ENCODE results near the gene SORD. TPM values are rescaled to one million over a fixed set of nuclear protein-coding genes. Genes with fewer than 3 reads are reported as not detected.

Gene SORD
- polyA plus RNA-seq, 1 experiment: 32.0 TPM

- Histone ChIP-seq H3K4me3 (ENCODE audit: low read depth, low read length) (no peak overlapping the region), H3K27ac (ENCODE audit: low read depth, low read length) (no peak overlapping the region), H3K9me3 (ENCODE audit: control insufficient read depth, insufficient read depth, low read length) (no peaks in the 10 kb centered on the region), H3K27me3 (ENCODE audit: control insufficient read depth, insufficient read depth, low read length) (peaks cover 23% of the 10 kb centered on the region)
- no peak for DNase-seq (ENCODE audit: low read depth, low spot score)
- TF ChIP-seq CTCF (IDR thresholded peaks at IDR 0.05; ENCODE audit: low read depth, low read length): no peak
- CTCF ChIA-PET: interaction anchor here (3.2 kb wide), 1 partner anchor 25 kb away, joined by 12 read pairs; no protein-coding TSS in a partner anchor
- POLR2A ChIA-PET: no interaction called here
Measured at GRCh38 chr15:45093013-45093412, 70.0 kb downstream of the SORD start.

- Histone ChIP-seq H3K27me3 (ENCODE audit: control insufficient read depth, insufficient read depth, low read length) (peaks cover 29% of the 10 kb centered on the region), H3K4me3 (ENCODE audit: low read depth, low read length) (no peak overlapping the region), H3K9me3 (ENCODE audit: control insufficient read depth, insufficient read depth, low read length) (no peaks in the 10 kb centered on the region), H3K27ac (ENCODE audit: low read depth, low read length) (no peak overlapping the region)
- TF ChIP-seq CTCF (IDR thresholded peaks at IDR 0.05; ENCODE audit: low read depth, low read length): no peak
- POLR2A ChIA-PET: no interaction called here
- no peak for DNase-seq (ENCODE audit: low read depth, low spot score)
- CTCF ChIA-PET: interaction anchor here (3.2 kb wide), 1 partner anchor 24 kb away, joined by 12 read pairs; no protein-coding TSS in a partner anchor
Measured at GRCh38 chr15:45093622-45094357, 70.8 kb downstream of the SORD start.

GRCh38 chr15:45094358-45094730 is 71.3 kb downstream of the SORD start:
- H3K9me3 ChIP-seq (ENCODE audit: control insufficient read depth, insufficient read depth, low read length): no peaks in the 10 kb centered on the region
- CTCF ChIA-PET: interaction anchor here (3.2 kb wide), 1 partner anchor 24 kb away, joined by 12 read pairs; no protein-coding TSS in a partner anchor
- H3K27ac ChIP-seq (ENCODE audit: low read depth, low read length): no peak overlapping the region
- H3K27me3 ChIP-seq (ENCODE audit: control insufficient read depth, insufficient read depth, low read length): peaks cover 30% of the 10 kb centered on the region
- no peak for DNase-seq (ENCODE audit: low read depth, low spot score)
- H3K4me3 ChIP-seq (ENCODE audit: low read depth, low read length): no peak overlapping the region
- POLR2A ChIA-PET: no interaction called here
- no peak for TF ChIP-seq CTCF (IDR thresholded peaks at IDR 0.05; ENCODE audit: low read depth, low read length)

GRCh38 chr15:45095661-45096060 is 72.7 kb downstream of the SORD start:
- POLR2A ChIA-PET: no interaction called here
- no peak overlapping the region for H3K4me3 ChIP-seq (ENCODE audit: low read depth, low read length)
- no peak overlapping the region for H3K27ac ChIP-seq (ENCODE audit: low read depth, low read length)
- H3K9me3 ChIP-seq (ENCODE audit: control insufficient read depth, insufficient read depth, low read length): no peaks in the 10 kb centered on the region
- H3K27me3 ChIP-seq (ENCODE audit: control insufficient read depth, insufficient read depth, low read length): peaks cover 41% of the 10 kb centered on the region
- no peak for TF ChIP-seq CTCF (IDR thresholded peaks at IDR 0.05; ENCODE audit: low read depth, low read length)
- CTCF ChIA-PET: no interaction called here
- DNase-seq (ENCODE audit: low read depth, low spot score): no peak

- TF ChIP-seq CTCF (IDR thresholded peaks at IDR 0.05; ENCODE audit: low read depth, low read length): no peak
- CTCF ChIA-PET: interaction anchor here (0.6 kb wide), 1 partner anchor 29 kb away, joined by 4 read pairs; no protein-coding TSS in a partner anchor
- no peak overlapping the region for H3K4me3 ChIP-seq (ENCODE audit: low read depth, low read length)
- peaks cover 41% of the 10 kb centered on the region for H3K27me3 ChIP-seq (ENCODE audit: control insufficient read depth, insufficient read depth, low read length)
- no peak for DNase-seq (ENCODE audit: low read depth, low spot score)
- H3K9me3 ChIP-seq (ENCODE audit: control insufficient read depth, insufficient read depth, low read length): no peaks in the 10 kb centered on the region
- POLR2A ChIA-PET: no interaction called here
- H3K27ac ChIP-seq (ENCODE audit: low read depth, low read length): no peak overlapping the region
Measured at GRCh38 chr15:45097466-45097865, 74.5 kb downstream of the SORD start.

Data from AG04450 (cell line).